ENCODE results near the gene TSPAN15. TPM values are rescaled to one million over a fixed set of nuclear protein-coding genes. Genes with fewer than 3 reads are reported as not detected.

Gene TSPAN15
- polyA plus RNA-seq, 4 donors = 43.2 to 72.1 (median 47.7) TPM

DNA sequence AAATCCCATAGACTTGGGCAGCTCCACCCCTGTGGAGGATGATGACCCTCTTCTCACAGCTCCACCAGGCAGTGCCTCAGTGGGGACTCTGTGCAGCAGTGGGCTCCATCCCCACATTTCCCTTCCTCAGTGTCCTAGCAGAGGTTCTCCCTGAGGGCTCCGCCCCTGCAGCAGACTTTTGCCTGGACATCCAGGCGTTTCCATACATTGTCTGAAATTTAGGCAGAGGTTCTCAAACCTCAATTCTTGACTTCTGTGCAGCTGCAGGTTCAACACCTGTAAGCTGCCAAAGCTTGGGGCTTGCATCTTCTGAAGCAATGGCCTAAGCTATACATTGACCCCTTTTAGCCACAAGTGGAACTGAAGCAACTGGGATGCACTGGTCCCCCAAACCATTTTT lies 90.2 kb downstream of the TSPAN15 start:
- Histone ChIP-seq H3K27me3 (ENCODE audit: control insufficient read depth in 3 of 3, insufficient read depth in 3 of 3, low read length in 3 of 3) (no peaks in the 10 kb centered on the region), H3K4me1 (ENCODE audit: control insufficient read depth in 3 of 3, insufficient read depth in 2 of 3, low read depth in 1 of 3, low read length in 2 of 3) (no peaks in the 10 kb centered on the region), H3K4me3 (ENCODE audit: low read depth in 1 of 3, low read length in 3 of 3) (no peak overlapping the region), H3K27ac (ENCODE audit: low read depth in 1 of 3, low read length in 2 of 3) (no peak overlapping the region), H3K36me3 (ENCODE audit: control insufficient read depth in 3 of 3, insufficient read depth in 2 of 3, low read depth in 1 of 3, low read length in 3 of 3) (no peaks in the 10 kb centered on the region), H3K9me3 (ENCODE audit: control insufficient read depth in 2 of 2, insufficient read depth in 1 of 2, low read depth in 1 of 2, low read length in 1 of 2) (peaks cover 0 to 15% of the 10 kb centered on the region in 2 donors)
- DNase-seq (no peak), FAIRE-seq (no peak)
- WGBS, 3 donors = 47 to 89% (median 85%) methylated on average over 2 of the region's 2 CpGs

DNA sequence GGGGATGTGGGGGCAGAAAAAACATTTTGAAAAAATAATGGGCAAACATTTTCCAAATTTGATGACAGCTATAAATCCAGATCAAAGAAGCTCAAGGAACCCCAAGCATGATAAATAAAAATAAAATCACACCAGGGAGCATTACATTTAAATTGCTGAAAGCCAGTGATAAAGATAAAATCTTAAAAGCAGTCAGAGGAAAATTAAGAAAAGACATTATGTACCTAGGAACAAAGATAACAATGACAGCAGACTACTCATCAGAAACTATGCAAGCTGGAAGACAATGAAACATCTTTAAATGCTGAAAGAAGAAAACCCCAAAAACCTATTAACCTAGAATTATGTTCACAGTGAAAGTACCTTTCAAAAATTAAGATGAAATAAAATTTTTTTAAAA lies 98.7 kb downstream of the TSPAN15 start:
- H3K36me3 ChIP-seq (ENCODE audit: control insufficient read depth in 3 of 3, insufficient read depth in 2 of 3, low read depth in 1 of 3, low read length in 3 of 3) = no peaks in the 10 kb centered on the region
- no peak for DNase-seq

DNA sequence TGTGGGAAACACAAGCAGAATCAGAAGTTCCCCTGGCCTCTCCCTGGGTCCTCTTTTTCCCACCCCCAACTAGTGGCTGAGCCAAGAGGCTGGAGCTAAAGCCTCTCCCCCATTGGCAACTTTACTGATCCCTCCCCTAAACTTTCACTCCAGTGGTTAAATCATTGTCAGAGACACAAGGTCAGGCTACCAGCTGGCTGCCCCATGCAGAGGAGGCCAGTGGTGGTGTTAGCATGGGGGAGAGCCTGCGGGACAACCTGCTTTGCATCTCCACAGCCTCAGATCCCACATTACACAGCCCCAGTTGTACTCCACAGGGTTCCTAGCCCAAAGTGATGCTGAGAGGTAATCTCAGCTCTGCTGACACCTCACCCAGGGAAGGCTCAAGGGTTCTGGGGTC lies 101.0 kb downstream of the TSPAN15 start:
- Histone ChIP-seq H3K27me3 (ENCODE audit: control insufficient read depth in 3 of 3, insufficient read depth in 3 of 3, low read length in 3 of 3) (peaks cover 0 to 9% (median 2%) of the 10 kb centered on the region in 3 donors), H3K36me3 (ENCODE audit: control insufficient read depth in 3 of 3, insufficient read depth in 2 of 3, low read depth in 1 of 3, low read length in 3 of 3) (no peaks in the 10 kb centered on the region), H3K4me1 (ENCODE audit: control insufficient read depth in 3 of 3, insufficient read depth in 2 of 3, low read depth in 1 of 3, low read length in 2 of 3) (no peaks in the 10 kb centered on the region), H3K27ac (ENCODE audit: low read depth in 1 of 3, low read length in 2 of 3) (no peak overlapping the region), H3K4me3 (ENCODE audit: low read depth in 1 of 3, low read length in 3 of 3) (no peak overlapping the region), H3K9me3 (ENCODE audit: control insufficient read depth in 2 of 2, insufficient read depth in 1 of 2, low read depth in 1 of 2, low read length in 1 of 2) (peaks cover 2 to 14% of the 10 kb centered on the region in 2 donors)
- 10 to 42% (median 19%) methylated on average over 1 of the region's 1 CpG for WGBS, 3 donors
- DNase-seq = no peak
- no peak for FAIRE-seq

More for the DNA sequence above, 98.7 kb downstream of the TSPAN15 start:
- H3K4me3 ChIP-seq (ENCODE audit: low read depth in 1 of 3, low read length in 3 of 3) = no peak overlapping the region
- no peaks in the 10 kb centered on the region for H3K4me1 ChIP-seq (ENCODE audit: control insufficient read depth in 3 of 3, insufficient read depth in 2 of 3, low read depth in 1 of 3, low read length in 2 of 3)
- peaks cover 0 to 7% (median 2%) of the 10 kb centered on the region in 3 donors for H3K27me3 ChIP-seq (ENCODE audit: control insufficient read depth in 3 of 3, insufficient read depth in 3 of 3, low read length in 3 of 3)
- H3K27ac ChIP-seq (ENCODE audit: low read depth in 1 of 3, low read length in 2 of 3) = no peak overlapping the region
- H3K9me3 ChIP-seq (ENCODE audit: control insufficient read depth in 2 of 2, insufficient read depth in 1 of 2, low read depth in 1 of 2, low read length in 1 of 2) = peaks cover 2 to 14% of the 10 kb centered on the region in 2 donors
- no peak for FAIRE-seq

DNA sequence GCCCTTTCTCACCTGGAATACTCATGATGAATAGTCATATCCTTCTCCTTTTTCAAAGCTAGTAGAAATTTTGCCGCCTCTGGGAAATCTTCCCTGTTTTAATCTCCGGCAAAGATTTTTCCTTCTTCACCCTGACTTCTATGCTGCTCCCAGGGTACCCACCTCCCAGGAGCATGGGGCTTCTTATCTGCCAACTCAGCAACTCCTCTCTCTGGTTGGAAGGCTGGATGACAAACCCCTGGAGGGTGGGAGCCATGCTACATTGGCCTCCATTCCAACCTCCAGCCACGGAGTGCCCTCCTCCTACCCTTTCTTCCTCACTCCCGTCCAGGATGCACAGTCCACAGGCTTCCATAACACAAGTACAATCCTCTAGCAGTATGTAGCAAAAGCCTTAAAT lies 102.1 kb downstream of the TSPAN15 start:
- Histone ChIP-seq H3K9me3 (ENCODE audit: control insufficient read depth in 2 of 2, insufficient read depth in 1 of 2, low read depth in 1 of 2, low read length in 1 of 2) (peaks cover 2 to 14% of the 10 kb centered on the region in 2 donors), H3K4me3 (ENCODE audit: low read depth in 1 of 3, low read length in 3 of 3) (no peak overlapping the region), H3K27me3 (ENCODE audit: control insufficient read depth in 3 of 3, insufficient read depth in 3 of 3, low read length in 3 of 3) (peaks cover 0 to 12% (median 2%) of the 10 kb centered on the region in 3 donors), H3K27ac (ENCODE audit: low read depth in 1 of 3, low read length in 2 of 3) (no peak overlapping the region), H3K36me3 (ENCODE audit: control insufficient read depth in 3 of 3, insufficient read depth in 2 of 3, low read depth in 1 of 3, low read length in 3 of 3) (no peaks in the 10 kb centered on the region), H3K4me1 (ENCODE audit: control insufficient read depth in 3 of 3, insufficient read depth in 2 of 3, low read depth in 1 of 3, low read length in 2 of 3) (no peaks in the 10 kb centered on the region)
- DNase-seq = no peak
- 77 to 84% (median 80%) methylated on average over 4 of the region's 4 CpGs for WGBS, 3 donors
- FAIRE-seq = no peak

DNA sequence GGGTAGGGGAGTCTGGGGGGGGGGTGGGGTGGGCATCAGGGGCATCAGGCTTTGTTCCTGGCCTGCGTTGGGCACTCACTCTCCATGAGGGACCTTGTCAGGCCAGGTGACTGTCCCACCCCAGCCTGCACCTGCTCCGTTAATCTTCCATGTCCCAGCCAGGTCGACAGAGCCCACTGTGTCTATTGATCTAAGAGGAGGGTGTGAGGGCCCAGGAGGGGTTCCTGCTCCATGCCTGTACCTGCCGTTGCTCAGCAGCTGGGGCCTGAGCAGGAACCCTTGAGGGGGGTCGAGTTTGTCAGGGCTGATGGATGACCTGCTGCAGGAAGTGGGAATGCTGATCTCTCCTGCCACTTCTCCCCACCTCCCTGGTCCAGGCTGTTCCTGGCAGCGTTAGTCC lies 103.3 kb downstream of the TSPAN15 start:
- Histone ChIP-seq H3K4me3 (ENCODE audit: low read depth in 1 of 3, low read length in 3 of 3) (no peak overlapping the region), H3K27me3 (ENCODE audit: control insufficient read depth in 3 of 3, insufficient read depth in 3 of 3, low read length in 3 of 3) (peaks cover 0 to 12% (median 2%) of the 10 kb centered on the region in 3 donors), H3K27ac (ENCODE audit: low read depth in 1 of 3, low read length in 2 of 3) (no peak overlapping the region), H3K36me3 (ENCODE audit: control insufficient read depth in 3 of 3, insufficient read depth in 2 of 3, low read depth in 1 of 3, low read length in 3 of 3) (no peaks in the 10 kb centered on the region), H3K9me3 (ENCODE audit: control insufficient read depth in 2 of 2, insufficient read depth in 1 of 2, low read depth in 1 of 2, low read length in 1 of 2) (peaks cover 2 to 10% of the 10 kb centered on the region in 2 donors), H3K4me1 (ENCODE audit: control insufficient read depth in 3 of 3, insufficient read depth in 2 of 3, low read depth in 1 of 3, low read length in 2 of 3) (no peaks in the 10 kb centered on the region)
- no peak for FAIRE-seq
- no peak for DNase-seq
- 17 to 25% (median 22%) methylated on average over 6 of the region's 6 CpGs for WGBS, 3 donors

Other genes with a start within 250 kb of the TSPAN15 start
- 100 to 1,000 TPM in 1 of 4 donors, 10 to 100 TPM in 3; 45.7 to 119 (median 64.7) TPM for gene HKDC1, start 231.1 kb upstream of the TSPAN15 start, polyA plus RNA-seq
- 10 to 100 TPM in 1 of 4 donors, 1 to 10 TPM in 3; 3.8 to 21.8 (median 9.1) TPM for gene HK1, start 173.0 kb upstream of the TSPAN15 start, polyA plus RNA-seq
- 1 to 10 TPM in 1 of 4 donors, under 1 TPM in 2, not detected in 1; 0.81 to 4.0 (median 0.86) TPM for gene TACR2, start 34.5 kb upstream of the TSPAN15 start, polyA plus RNA-seq
- gene NEUROG3, start 122.0 kb downstream of the TSPAN15 start, polyA plus RNA-seq = 1 to 10 TPM in 3 of 4 donors, under 1 TPM in 1; 0.81 to 5.3 (median 2.7) TPM
- gene FAM241B, start 178.8 kb downstream of the TSPAN15 start, polyA plus RNA-seq = 1 to 10 TPM; 1.3 to 6.7 (median 3.0) TPM